ENCODE results near the gene SETDB1.

The SETDB1 gene

GRCh38 chr1:150944856-150945255 lies 18.7 kb downstream of the SETDB1 start:
- DNase-seq: no peak

GRCh38 chr1:150954708-150955107 lies 28.5 kb downstream of the SETDB1 start:
- DNase-seq: no peak

- no peak for DNase-seq
Measured at GRCh38 chr1:150955280-150955679, 29.1 kb downstream of the SETDB1 start.

GRCh38 chr1:150957666-150958065 lies 31.5 kb downstream of the SETDB1 start:
- DNase-seq: no peak

GRCh38 chr1:150960646-150961045 lies 34.5 kb downstream of the SETDB1 start:
- no peak for DNase-seq

GRCh38 chr1:150961756-150962155 lies 35.6 kb downstream of the SETDB1 start:
- DNase-seq: no peak

GRCh38 chr1:150963321-150964163 lies 37.4 kb downstream of the SETDB1 start:
- DNase-seq: no peak

- DNase-seq: no peak
Measured at GRCh38 chr1:150964164-150964489, 38.0 kb downstream of the SETDB1 start.

GRCh38 chr1:150965605-150966004 lies 39.4 kb downstream of the SETDB1 start:
- DNase-seq: no peak

GRCh38 chr1:150966011-150966410 lies 39.8 kb downstream of the SETDB1 start:
- DNase-seq: no peak

- DNase-seq: no peak
Measured at GRCh38 chr1:150967936-150968335, 41.8 kb downstream of the SETDB1 start.

- no peak for DNase-seq
Measured at GRCh38 chr1:150968491-150968890, 42.3 kb downstream of the SETDB1 start.

GRCh38 chr1:150969626-150970025 lies 43.5 kb downstream of the SETDB1 start:
- no peak for DNase-seq

- peak; percentile 44 for DNase-seq
Measured at GRCh38 chr1:150970808-150971582, 44.8 kb downstream of the SETDB1 start.

- peak; percentile 31 for DNase-seq
Measured at GRCh38 chr1:150971583-150972416, 45.6 kb downstream of the SETDB1 start.

- DNase-seq: no peak
Measured at GRCh38 chr1:150972417-150972940, 46.3 kb downstream of the SETDB1 start.

GRCh38 chr1:150973258-150973835 lies 47.2 kb downstream of the SETDB1 start:
- DNase-seq: no peak

GRCh38 chr1:150973836-150974579 lies 47.8 kb downstream of the SETDB1 start:
- peak; percentile 71 for DNase-seq

GRCh38 chr1:150974580-150975478 lies 48.7 kb downstream of the SETDB1 start, which contains the start of gene CERS2:
CERS2 (minus strand) TSS chr1:150974835; CDS start chr1:150969090, 5,745 bp downstream.
- DNase-seq: peak; percentile 90

- DNase-seq: no peak
Measured at GRCh38 chr1:150976401-150976821, 50.2 kb downstream of the SETDB1 start.
